ENCODE measurements around the gene SF3B2.

- TF ChIP-seq EZH2 (IDR thresholded peaks at IDR 0.05) = no peak
- no peak for TF ChIP-seq POLR2AphosphoS5 (IDR thresholded peaks at IDR 0.05; ENCODE audit: borderline replicate concordance, low read depth, low read length)
- no peak for TF ChIP-seq FOXP2 (optimal IDR thresholded peaks at IDR 0.05; ENCODE audit: control extremely low read depth, extremely low read length, insufficient read depth)
Measured at GRCh38 chr11:66015454-66015881, 36.7 kb upstream of the SF3B2 start.

Data from SK-N-MC (cell line).